Epithelial cell of proximal tubule (primary cell): Measurements from ENCODE around the gene PUS3. TPM values are rescaled to one million over a fixed set of nuclear protein-coding genes. Genes with fewer than 3 reads are reported as not detected.

ENCODE experiments used
- DNase-seq: peaks from one replicate; pipeline ENCODE4 v3.0.0-alpha.2; 2011; ENCODE audit warnings: low read depth
- H3K4me3 ChIP-seq: 2 replicates; pipeline ENCODE4 v1.5.1; 2011; ENCODE audit warnings: low read depth, mild to moderate bottlenecking, low read length
- CTCF ChIP-seq: conservative IDR thresholded peaks from 2 replicates; pipeline ENCODE4 v1.5.1; 2012; ENCODE audit warnings: low read depth, mild to moderate bottlenecking, low read length
- total RNA-seq: library from RNA; depleted of rRNA; stranded (reverse); fragments of >200 nt; gene quantifications from 2 replicates; pipeline ENCODE4 v1.2.3, GENCODE V29; 2015

PUS3 gene
- total RNA-seq, 1 donor from 2014 or later: 7.1 TPM

GRCh38 chr11:125949271-125950177 lies 46.5 kb upstream of the PUS3 start:
- no peak for TF ChIP-seq CTCF
- DNase-seq: no peak

GRCh38 chr11:125948278-125949051 lies 45.5 kb upstream of the PUS3 start:
- no peak for TF ChIP-seq CTCF
- H3K4me3 ChIP-seq: no peak overlapping the region
- no peak for DNase-seq

More at GRCh38 chr11:125949271-125950177, 46.5 kb upstream of the PUS3 start:
- no peak overlapping the region for H3K4me3 ChIP-seq

- no peak for TF ChIP-seq CTCF
- DNase-seq: no peak
- H3K4me3 ChIP-seq: no peak overlapping the region
These were observed 44.6 kb upstream of the PUS3 start for GRCh38 chr11:125947419-125948277.

GRCh38 chr11:125946712-125947418 lies 43.9 kb upstream of the PUS3 start:
- TF ChIP-seq CTCF: no peak
- H3K4me3 ChIP-seq: no peak overlapping the region
- DNase-seq: no peak

GRCh38 chr11:125945797-125946520 lies 43.0 kb upstream of the PUS3 start, which contains the start of gene VSIG10L2:
Gene VSIG10L2, plus strand, starts transcription at chr11:125946044. Its CDS starts 12 bp downstream, at chr11:125946056.
- TF ChIP-seq CTCF: no peak
- H3K4me3 ChIP-seq: no peak within 1 kb of the TSS
- DNase-seq: no peak
